GM21529 (cell line): ENCODE data around the gene FERMT1.

ENCODE experiments used
- ATAC-seq: cut with Tn5 transposase; IDR thresholded peaks from one replicate; pipeline ENCODE4 v1.9.1; 2021; ENCODE audit not compliant: unreplicated experiment

The FERMT1 gene

GRCh38 chr20:6122873-6123648 is at the start of gene FERMT1:
TSS of gene FERMT1 (minus strand) at chr20:6123030. CDS start at chr20:6119554, 3,476 bp downstream.
- ATAC-seq: peak; percentile 54

GRCh38 chr20:6169251-6169650 is 46.4 kb upstream of the FERMT1 start:
- no peak for ATAC-seq

GRCh38 chr20:6168204-6168603 is 45.4 kb upstream of the FERMT1 start:
- no peak for ATAC-seq

GRCh38 chr20:6165346-6165745 is 42.5 kb upstream of the FERMT1 start:
- ATAC-seq: no peak

- ATAC-seq: no peak
These were observed 41.9 kb upstream of the FERMT1 start for GRCh38 chr20:6164421-6165341.

GRCh38 chr20:6160736-6161135 is 37.9 kb upstream of the FERMT1 start:
- no peak for ATAC-seq

GRCh38 chr20:6157345-6157744 is 34.5 kb upstream of the FERMT1 start:
- ATAC-seq: no peak

GRCh38 chr20:6152777-6153176 is 29.9 kb upstream of the FERMT1 start:
- no peak for ATAC-seq

- ATAC-seq: no peak
These were observed 25.2 kb upstream of the FERMT1 start for GRCh38 chr20:6148073-6148472.

- ATAC-seq: peak; percentile 78
These were observed 19.6 kb upstream of the FERMT1 start for GRCh38 chr20:6142348-6142993.

GRCh38 chr20:6140947-6141346 is 18.1 kb upstream of the FERMT1 start:
- no peak for ATAC-seq

- ATAC-seq: no peak
These were observed 12.5 kb upstream of the FERMT1 start for GRCh38 chr20:6135347-6135746.

GRCh38 chr20:6134592-6134991 is 11.8 kb upstream of the FERMT1 start:
- no peak for ATAC-seq

- ATAC-seq: no peak
These were observed 7.2 kb upstream of the FERMT1 start for GRCh38 chr20:6130045-6130444.

GRCh38 chr20:6127825-6128224 is 5.0 kb upstream of the FERMT1 start:
- no peak for ATAC-seq

- no peak for ATAC-seq
These were observed 4.0 kb upstream of the FERMT1 start for GRCh38 chr20:6126846-6127245.

- no peak for ATAC-seq
These were observed 802 bp upstream of the FERMT1 start for GRCh38 chr20:6123649-6124014.

GRCh38 chr20:6122111-6122872 is 538 bp downstream of the FERMT1 start:
- ATAC-seq: peak; percentile 7

- no peak for ATAC-seq
These were observed 1.3 kb downstream of the FERMT1 start for GRCh38 chr20:6121504-6121903.

GRCh38 chr20:6120491-6120988 is 2.3 kb downstream of the FERMT1 start:
- no peak for ATAC-seq

GRCh38 chr20:6116758-6117157 is 6.1 kb downstream of the FERMT1 start:
- ATAC-seq: no peak
